ENCODE results near the gene PLEKHA5. TPM values are rescaled to one million over a fixed set of nuclear protein-coding genes. Genes with fewer than 3 reads are reported as not detected.

The PLEKHA5 gene
- total RNA-seq, 1 experiment from 2014 or later, result 6.3 TPM

DNA sequence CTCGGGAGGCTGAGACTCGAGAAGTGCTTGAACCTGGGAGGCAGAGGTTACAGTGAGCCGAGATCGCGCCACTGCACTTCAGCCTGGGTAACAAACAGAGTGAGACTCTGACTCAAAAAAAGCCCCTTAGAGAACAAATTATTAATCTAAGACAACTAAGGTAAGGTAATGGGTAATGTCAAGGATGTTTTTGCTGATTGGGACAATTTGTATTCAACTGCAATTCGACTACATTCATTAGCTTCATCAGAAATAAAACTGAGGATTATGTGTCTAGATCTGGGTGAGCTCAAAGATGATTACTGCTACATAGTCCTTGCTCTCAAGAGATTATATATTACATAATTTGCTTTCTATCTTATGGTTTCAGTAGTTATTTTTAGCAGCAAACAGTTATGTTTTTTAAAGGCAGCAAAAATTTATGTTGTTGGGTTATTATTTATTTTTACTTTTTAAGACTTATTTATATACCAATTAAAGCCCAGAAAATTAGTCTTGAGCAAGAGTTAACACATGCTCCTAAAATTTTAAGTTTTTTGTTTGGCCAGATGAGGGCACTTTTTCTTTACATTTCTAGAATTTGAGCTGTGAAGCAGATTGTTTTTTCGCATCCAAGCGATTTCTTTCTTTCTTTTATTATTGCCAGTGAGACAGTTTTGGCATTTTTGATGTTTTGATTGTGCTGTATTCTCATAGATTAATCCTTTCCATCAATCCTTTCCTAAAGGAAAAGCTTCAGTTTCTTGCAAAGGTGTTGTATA, 52.3 kb downstream of the PLEKHA5 start:
- TF ChIP-seq, protein P1, sequence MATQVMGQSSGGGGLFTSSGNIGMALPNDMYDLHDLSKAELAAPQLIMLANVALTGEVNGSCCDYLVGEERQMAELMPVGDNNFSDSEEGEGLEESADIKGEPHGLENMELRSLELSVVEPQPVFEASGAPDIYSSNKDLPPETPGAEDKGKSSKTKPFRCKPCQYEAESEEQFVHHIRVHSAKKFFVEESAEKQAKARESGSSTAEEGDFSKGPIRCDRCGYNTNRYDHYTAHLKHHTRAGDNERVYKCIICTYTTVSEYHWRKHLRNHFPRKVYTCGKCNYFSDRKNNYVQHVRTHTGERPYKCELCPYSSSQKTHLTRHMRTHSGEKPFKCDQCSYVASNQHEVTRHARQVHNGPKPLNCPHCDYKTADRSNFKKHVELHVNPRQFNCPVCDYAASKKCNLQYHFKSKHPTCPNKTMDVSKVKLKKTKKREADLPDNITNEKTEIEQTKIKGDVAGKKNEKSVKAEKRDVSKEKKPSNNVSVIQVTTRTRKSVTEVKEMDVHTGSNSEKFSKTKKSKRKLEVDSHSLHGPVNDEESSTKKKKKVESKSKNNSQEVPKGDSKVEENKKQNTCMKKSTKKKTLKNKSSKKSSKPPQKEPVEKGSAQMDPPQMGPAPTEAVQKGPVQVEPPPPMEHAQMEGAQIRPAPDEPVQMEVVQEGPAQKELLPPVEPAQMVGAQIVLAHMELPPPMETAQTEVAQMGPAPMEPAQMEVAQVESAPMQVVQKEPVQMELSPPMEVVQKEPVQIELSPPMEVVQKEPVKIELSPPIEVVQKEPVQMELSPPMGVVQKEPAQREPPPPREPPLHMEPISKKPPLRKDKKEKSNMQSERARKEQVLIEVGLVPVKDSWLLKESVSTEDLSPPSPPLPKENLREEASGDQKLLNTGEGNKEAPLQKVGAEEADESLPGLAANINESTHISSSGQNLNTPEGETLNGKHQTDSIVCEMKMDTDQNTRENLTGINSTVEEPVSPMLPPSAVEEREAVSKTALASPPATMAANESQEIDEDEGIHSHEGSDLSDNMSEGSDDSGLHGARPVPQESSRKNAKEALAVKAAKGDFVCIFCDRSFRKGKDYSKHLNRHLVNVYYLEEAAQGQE (IDR thresholded peaks at IDR 0.05; ENCODE audit: insufficient read depth in 1 of 2, low read depth in 2 of 2, low read length in 1 of 2), result no peak
- TF ChIP-seq, protein P2, sequence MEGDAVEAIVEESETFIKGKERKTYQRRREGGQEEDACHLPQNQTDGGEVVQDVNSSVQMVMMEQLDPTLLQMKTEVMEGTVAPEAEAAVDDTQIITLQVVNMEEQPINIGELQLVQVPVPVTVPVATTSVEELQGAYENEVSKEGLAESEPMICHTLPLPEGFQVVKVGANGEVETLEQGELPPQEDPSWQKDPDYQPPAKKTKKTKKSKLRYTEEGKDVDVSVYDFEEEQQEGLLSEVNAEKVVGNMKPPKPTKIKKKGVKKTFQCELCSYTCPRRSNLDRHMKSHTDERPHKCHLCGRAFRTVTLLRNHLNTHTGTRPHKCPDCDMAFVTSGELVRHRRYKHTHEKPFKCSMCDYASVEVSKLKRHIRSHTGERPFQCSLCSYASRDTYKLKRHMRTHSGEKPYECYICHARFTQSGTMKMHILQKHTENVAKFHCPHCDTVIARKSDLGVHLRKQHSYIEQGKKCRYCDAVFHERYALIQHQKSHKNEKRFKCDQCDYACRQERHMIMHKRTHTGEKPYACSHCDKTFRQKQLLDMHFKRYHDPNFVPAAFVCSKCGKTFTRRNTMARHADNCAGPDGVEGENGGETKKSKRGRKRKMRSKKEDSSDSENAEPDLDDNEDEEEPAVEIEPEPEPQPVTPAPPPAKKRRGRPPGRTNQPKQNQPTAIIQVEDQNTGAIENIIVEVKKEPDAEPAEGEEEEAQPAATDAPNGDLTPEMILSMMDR (IDR thresholded peaks at IDR 0.05), result peak; percentile 12; the same call in 1 of the 2 replicates
- intact Hi-C loops (cut with micrococcal nuclease; ENCODE audit: unreplicated experiment) (no loop called here), in situ Hi-C loops (cut with HindIII; ENCODE audit: low pct_unique_long_range_greater_than_20kb, low sequenced_read_pairs) (no loop called here)
- no peaks in the 10 kb centered on the region for H3K9me3 ChIP-seq (ENCODE audit: control insufficient read depth, insufficient read depth, low read depth, low read length)
- no peaks in the 10 kb centered on the region for H3K36me3 ChIP-seq (ENCODE audit: control insufficient read depth, insufficient read depth, low read length)
- H3K27ac ChIP-seq (ENCODE audit: low read length), result no peak overlapping the region
- ChIA-PET CTCF (interaction anchor here (0.9 kb wide), 1 partner anchor 92 kb away, joined by 3 read pairs; no protein-coding TSS in a partner anchor), POLR2A (no interaction called here)
- DNase-seq (ENCODE audit: low read depth, low spot score) (no peak), ATAC-seq (no peak)
- BruUV-seq (replicated peaks), result no TSS peak
- H3K27me3 ChIP-seq (ENCODE audit: control insufficient read depth, insufficient read depth, low read length), result no peaks in the 10 kb centered on the region
- H3K4me3 ChIP-seq (ENCODE audit: low read depth in 2 of 2, low read length in 2 of 2), result no peak overlapping the region
- H3K4me1 ChIP-seq (ENCODE audit: control insufficient read depth, insufficient read depth, low read length), result no peaks in the 10 kb centered on the region

DNA sequence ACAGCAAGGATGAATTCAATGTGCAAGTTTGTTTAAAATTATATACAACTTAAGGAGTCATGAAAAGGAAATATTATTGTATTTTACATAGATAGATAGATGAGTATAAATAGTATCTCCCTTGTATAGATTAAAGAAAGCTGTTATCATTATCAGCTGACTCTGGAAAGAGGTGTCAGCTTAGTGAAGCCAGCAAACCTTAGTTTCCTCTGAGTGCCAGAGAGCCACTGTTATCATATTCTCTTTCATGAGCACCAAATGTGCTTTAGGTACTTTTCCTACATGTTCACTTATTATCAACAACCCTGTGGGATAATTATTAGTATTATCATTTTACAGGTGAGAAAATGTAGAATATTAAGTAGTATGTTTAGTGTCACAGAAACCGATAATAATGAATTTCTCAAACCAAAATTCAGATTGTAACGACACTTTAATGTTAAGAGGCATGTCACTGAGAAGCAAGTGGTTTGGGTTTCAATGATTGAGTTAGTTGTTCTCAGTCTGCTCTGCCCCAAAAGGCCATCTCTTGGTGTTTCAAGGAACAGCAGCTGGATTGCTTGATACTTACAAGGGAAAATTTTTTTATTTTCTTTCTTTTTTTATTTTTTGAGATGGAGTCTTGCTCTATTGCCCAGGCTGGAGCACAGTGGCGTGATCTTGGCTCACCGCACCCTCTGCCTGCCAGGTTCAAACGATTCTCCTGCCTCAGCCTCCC, 53.7 kb downstream of the PLEKHA5 start:
- Histone ChIP-seq H3K36me3 (ENCODE audit: control insufficient read depth, insufficient read depth, low read length) (no peaks in the 10 kb centered on the region), H3K9me3 (ENCODE audit: control insufficient read depth, insufficient read depth, low read depth, low read length) (no peaks in the 10 kb centered on the region), H3K4me1 (ENCODE audit: control insufficient read depth, insufficient read depth, low read length) (no peaks in the 10 kb centered on the region), H3K4me3 (ENCODE audit: low read depth in 2 of 2, low read length in 2 of 2) (no peak overlapping the region), H3K27ac (ENCODE audit: low read length) (no peak overlapping the region), H3K27me3 (ENCODE audit: control insufficient read depth, insufficient read depth, low read length) (no peaks in the 10 kb centered on the region)
- CTCF ChIA-PET, result interaction anchor here (0.6 kb wide), 1 partner anchor 768 kb away, joined by 3 read pairs; no protein-coding TSS in a partner anchor
- intact Hi-C loops (cut with micrococcal nuclease; ENCODE audit: unreplicated experiment) (no loop called here), in situ Hi-C loops (cut with HindIII; ENCODE audit: low pct_unique_long_range_greater_than_20kb, low sequenced_read_pairs) (no loop called here)
- ATAC-seq (no peak), DNase-seq (ENCODE audit: low read depth, low spot score) (no peak)
- POLR2A ChIA-PET, result no interaction called here
- BruUV-seq (replicated peaks), result no TSS peak
- no peak for TF ChIP-seq POLR2AphosphoS5 (IDR thresholded peaks at IDR 0.05; ENCODE audit: low read depth, low read length)
- TF ChIP-seq, protein P2 (IDR thresholded peaks at IDR 0.05), result peak; percentile 20; the same call in 1 of the 2 replicates
